Esophagus squamous epithelium (tissue), 5 donors: ENCODE data around the gene PRELID1. TPM values are rescaled to one million over a fixed set of nuclear protein-coding genes. Genes with fewer than 3 reads are reported as not detected.

Source experiments
- DNase-seq: peaks from one replicate; lab custom pipeline; 2025; lab: John Stamatoyannopoulos, UW
- H3K27ac ChIP-seq, 4 donors: fragments of 200-600 bp; sonication (generic); one replicate each; pipeline ENCODE4 v1.5.1; 2016 to 2019; ENCODE audit warnings: mild to moderate bottlenecking in 1 of 4
- H3K27me3 ChIP-seq, 4 donors: fragments of 200-600 bp; sonication (generic); 1 replicate in 3 of 4; 2 replicates in 1 of 4; pipeline versions ENCODE4 v1.5.1 to v1.6.0; 2017 to 2021; ENCODE audit warnings: antibody characterized with exemption in 1 of 4
- H3K36me3 ChIP-seq, 3 donors: fragments of 200-600 bp; sonication (generic); one replicate each; pipeline ENCODE4 v1.5.1; 2016 to 2019
- H3K4me1 ChIP-seq, 3 donors: fragments of 200-600 bp; sonication (generic); one replicate each; pipeline ENCODE4 v1.5.1; 2017 to 2019
- H3K4me3 ChIP-seq, 4 donors: fragments of 200-600 bp; sonication (generic); 1 replicate in 3 of 4; 2 replicates in 1 of 4; pipeline ENCODE4 v1.5.1; 2016 to 2019; ENCODE audit warnings: mild to moderate bottlenecking in 2 of 4, moderate library complexity in 1 of 4
- H3K9me3 ChIP-seq, 3 donors: fragments of 200-600 bp; sonication (generic); one replicate each; pipeline ENCODE4 v1.5.1; 2016 to 2019
- POLR2A ChIP-seq, 4 donors: fragments of 450-650 bp; IDR thresholded peaks; one replicate each; pipeline ENCODE4 v1.6.1; 2017; ENCODE audit warnings: antibody characterized with exemption in 4 of 4, mild to moderate bottlenecking in 4 of 4, moderate library complexity in 3 of 4
- WGBS, 2 donors: methylation state at CpG; one replicate each; pipeline ENCODE4 v1.1.5; 2018; 5-methylcytosine and 5-hydroxymethylcytosine counted together
- intact Hi-C: fragments of 100-400 bp; cut with DNase I; formaldehyde crosslinking; loops from one replicate; pipeline ENCODE4 v1.15.0; 2022
- total RNA-seq, 4 donors: library from RNA; depleted of rRNA; stranded (reverse); fragments of >200 nt; gene quantifications; one replicate each; pipeline ENCODE4 v1.1.0, GENCODE V29; 2016
- TF ChIP-seq, protein P1 (sequence below), 6 experiments: fragments of 450-650 bp in 4 of 6; fragments of 200-600 bp in 2 of 6; sonication (generic) in 2 of 6; IDR thresholded peaks; one replicate each; pipeline ENCODE4 v1.5.1; 2016 to 2019; ENCODE audit warnings: antibody characterized with exemption in 6 of 6, mild to moderate bottlenecking in 4 of 6, moderate library complexity in 4 of 6
- donor health status: DM: yes; HTN: yes; CAD: no.

Gene PRELID1
- total RNA-seq, 4 donors from 2014 or later: 88.7 to 184 (median 108) TPM

GRCh38 chr5:177355162-177355867 lies 51.7 kb downstream of the PRELID1 start:
- peaks cover 21 to 53% (median 34%) of the 10 kb centered on the region in 3 donors for H3K4me1 ChIP-seq
- no peaks in the 10 kb centered on the region for H3K36me3 ChIP-seq
- 75 to 76% methylated on average over 1 of the region's 1 CpG for WGBS, 2 donors
- no peaks in the 10 kb centered on the region for H3K27me3 ChIP-seq
- TF ChIP-seq, protein P1, sequence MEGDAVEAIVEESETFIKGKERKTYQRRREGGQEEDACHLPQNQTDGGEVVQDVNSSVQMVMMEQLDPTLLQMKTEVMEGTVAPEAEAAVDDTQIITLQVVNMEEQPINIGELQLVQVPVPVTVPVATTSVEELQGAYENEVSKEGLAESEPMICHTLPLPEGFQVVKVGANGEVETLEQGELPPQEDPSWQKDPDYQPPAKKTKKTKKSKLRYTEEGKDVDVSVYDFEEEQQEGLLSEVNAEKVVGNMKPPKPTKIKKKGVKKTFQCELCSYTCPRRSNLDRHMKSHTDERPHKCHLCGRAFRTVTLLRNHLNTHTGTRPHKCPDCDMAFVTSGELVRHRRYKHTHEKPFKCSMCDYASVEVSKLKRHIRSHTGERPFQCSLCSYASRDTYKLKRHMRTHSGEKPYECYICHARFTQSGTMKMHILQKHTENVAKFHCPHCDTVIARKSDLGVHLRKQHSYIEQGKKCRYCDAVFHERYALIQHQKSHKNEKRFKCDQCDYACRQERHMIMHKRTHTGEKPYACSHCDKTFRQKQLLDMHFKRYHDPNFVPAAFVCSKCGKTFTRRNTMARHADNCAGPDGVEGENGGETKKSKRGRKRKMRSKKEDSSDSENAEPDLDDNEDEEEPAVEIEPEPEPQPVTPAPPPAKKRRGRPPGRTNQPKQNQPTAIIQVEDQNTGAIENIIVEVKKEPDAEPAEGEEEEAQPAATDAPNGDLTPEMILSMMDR (IDR thresholded peaks at IDR 0.05): no peak
- no peak for TF ChIP-seq POLR2A (IDR thresholded peaks at IDR 0.05)
- intact Hi-C loops: no loop called here
- DNase-seq: no peak
- H3K4me3 ChIP-seq: no peak overlapping the region
- no peaks in the 10 kb centered on the region for H3K9me3 ChIP-seq
- no peak overlapping the region for H3K27ac ChIP-seq

GRCh38 chr5:177355868-177356168 lies 52.2 kb downstream of the PRELID1 start:
- 22 to 38% methylated on average over 1 of the region's 1 CpG for WGBS, 2 donors
- intact Hi-C loops: no loop called here
- H3K27ac ChIP-seq: no peak overlapping the region

More at GRCh38 chr5:177355868-177356168, 52.2 kb downstream of the PRELID1 start:
- peaks cover 16 to 49% (median 29%) of the 10 kb centered on the region in 3 donors for H3K4me1 ChIP-seq
- no peaks in the 10 kb centered on the region for H3K9me3 ChIP-seq
- H3K27me3 ChIP-seq: no peaks in the 10 kb centered on the region
- no peak for DNase-seq
- no peak overlapping the region for H3K4me3 ChIP-seq
- no peaks in the 10 kb centered on the region for H3K36me3 ChIP-seq
- TF ChIP-seq, protein P1 (IDR thresholded peaks at IDR 0.05): no peak
- no peak for TF ChIP-seq POLR2A (IDR thresholded peaks at IDR 0.05)

Other genes with a start within 250 kb of the PRELID1 start
- gene FGFR4, start 216.9 kb upstream of the PRELID1 start, total RNA-seq: 1 to 10 TPM in 3 of 4 donors, under 1 TPM in 1; 0.68 to 5.9 (median 1.9) TPM
- gene NSD1, start 170.0 kb upstream of the PRELID1 start, total RNA-seq: 10 to 100 TPM; 24.0 to 39.5 (median 32.2) TPM
- 10 to 100 TPM; 24.0 to 74.4 (median 49.8) TPM for gene RAB24, start 80 bp upstream of the PRELID1 start, total RNA-seq
- gene MXD3, start 8.1 kb downstream of the PRELID1 start, total RNA-seq: 10 to 100 TPM in 2 of 4 donors, 1 to 10 TPM in 2; 7.4 to 15.3 (median 9.5) TPM
- gene LMAN2, start 47.9 kb downstream of the PRELID1 start, total RNA-seq: 100 to 1,000 TPM; 225 to 384 (median 257) TPM
- 10 to 100 TPM; 32.7 to 37.8 (median 34.8) TPM for gene RGS14, start 54.1 kb downstream of the PRELID1 start, total RNA-seq
- gene SLC34A1, start 80.6 kb downstream of the PRELID1 start, total RNA-seq: under 1 TPM; 0.15 to 0.47 (median 0.25) TPM
- gene PFN3, start 96.9 kb downstream of the PRELID1 start, total RNA-seq: 1 to 10 TPM in 1 of 4 donors, not detected in 3; 2.0 TPM
- gene F12, start 105.8 kb downstream of the PRELID1 start, total RNA-seq: 10 to 100 TPM; 10.7 to 25.4 (median 19.6) TPM
- gene GRK6, start 122.9 kb downstream of the PRELID1 start, total RNA-seq: 10 to 100 TPM; 24.6 to 39.7 (median 29.5) TPM
- gene PRR7, start 143.0 kb downstream of the PRELID1 start, total RNA-seq: 1 to 10 TPM; 5.0 to 7.7 (median 6.4) TPM
- gene DBN1, start 169.8 kb downstream of the PRELID1 start, total RNA-seq: 10 to 100 TPM; 11.9 to 51.1 (median 27.2) TPM
- gene PDLIM7, start 193.8 kb downstream of the PRELID1 start, total RNA-seq: 10 to 100 TPM; 17.1 to 81.6 (median 33.6) TPM
- 1 to 10 TPM; 2.4 to 7.2 (median 4.4) TPM for gene DOK3, start 206.0 kb downstream of the PRELID1 start, total RNA-seq
- gene DDX41, start 213.2 kb downstream of the PRELID1 start, total RNA-seq: 10 to 100 TPM; 63.4 to 96.5 (median 76.2) TPM